Testis (tissue), 2 donors: ENCODE measurements around the gene DCTPP1.

ENCODE experiments used
- CTCF ChIP-seq, 3 experiments: fragments of 450-650 bp in 2 of 3; fragments of 200-600 bp in 1 of 3; sonication (generic) in 1 of 3; IDR thresholded peaks; one replicate each; pipeline ENCODE4 v1.5.1; 2016 to 2019; ENCODE audit warnings: antibody characterized with exemption in 3 of 3, mild to moderate bottlenecking in 2 of 3, moderate library complexity in 1 of 3
- POLR2A ChIP-seq: fragments of 450-650 bp; IDR thresholded peaks from one replicate; pipeline ENCODE4 v1.6.1; 2017; ENCODE audit warnings: antibody characterized with exemption, mild to moderate bottlenecking, moderate library complexity

- TF ChIP-seq POLR2A (no peak), CTCF (IDR thresholded peaks at IDR 0.05) (no peak)
Observed at GRCh38 chr16:30472328-30472942, 42.6 kb upstream of the DCTPP1 start, which contains the start of gene ITGAL.
